ENCODE measurements around the gene SSR4. TPM values are rescaled to one million over a fixed set of nuclear protein-coding genes. Genes with fewer than 3 reads are reported as not detected.

SSR4 gene
- total and polyA plus RNA-seq, 2 donors (not counting 1 experiment from before 2014, with no cell fraction given), result 141 to 144 TPM

- no peaks in the 10 kb centered on the region for H3K9me3 ChIP-seq (ENCODE audit: control insufficient read depth, insufficient read depth, low read depth, low read length)
- TF ChIP-seq EZH2 (IDR thresholded peaks at IDR 0.05; ENCODE audit: low read length, missing control alignments), result no peak
- no peak for TF ChIP-seq CTCF (conservative IDR thresholded peaks at IDR 0.05 in 1 of 2, IDR thresholded peaks at IDR 0.05 in 1 of 2; ENCODE audit: low read depth in 1 of 2, low read length in 2 of 2)
- no peaks in the 10 kb centered on the region for H3K27me3 ChIP-seq (ENCODE audit: control insufficient read depth, insufficient read depth, low read length)
- H3K4me1 ChIP-seq (ENCODE audit: control insufficient read depth, extremely low read depth, insufficient read depth, low read length), result no peaks in the 10 kb centered on the region
- no peak overlapping the region for H3K4me2 ChIP-seq (ENCODE audit: extremely low read depth, insufficient read depth, low read length)
- H3K9ac ChIP-seq (ENCODE audit: insufficient read depth, low read length), result no peak overlapping the region
- no peak overlapping the region for H3K4me3 ChIP-seq (replicated peaks in 1 of 4; ENCODE audit: control extremely low read depth in 1 of 4, insufficient read depth in 1 of 4, low read depth in 3 of 4, low read length in 4 of 4)
- H3K27ac ChIP-seq (ENCODE audit: insufficient read depth, low read length), result no peak overlapping the region
- no peak for DNase-seq (ENCODE audit: low read depth in 2 of 2)
- no peaks in the 10 kb centered on the region for H4K20me1 ChIP-seq (ENCODE audit: control insufficient read depth, extremely low read depth, insufficient read depth, low read length)
- H3K79me2 ChIP-seq (ENCODE audit: control insufficient read depth, insufficient read depth, low read length), result no peaks in the 10 kb centered on the region
- no peaks in the 10 kb centered on the region for H3K36me3 ChIP-seq (ENCODE audit: control insufficient read depth, insufficient read depth, low read length)
- H2AFZ ChIP-seq (ENCODE audit: low read length), result no peak overlapping the region
These were observed 44.2 kb upstream of the SSR4 start for GRCh38 chrX:153750127-153750774.

- Histone ChIP-seq H4K20me1 (ENCODE audit: control insufficient read depth, extremely low read depth, insufficient read depth, low read length) (no peaks in the 10 kb centered on the region), H2AFZ (ENCODE audit: low read length) (no peak overlapping the region), H3K36me3 (ENCODE audit: control insufficient read depth, insufficient read depth, low read length) (no peaks in the 10 kb centered on the region), H3K4me2 (ENCODE audit: extremely low read depth, insufficient read depth, low read length) (no peak overlapping the region), H3K27ac (ENCODE audit: insufficient read depth, low read length) (no peak overlapping the region), H3K27me3 (ENCODE audit: control insufficient read depth, insufficient read depth, low read length) (no peaks in the 10 kb centered on the region), H3K4me1 (ENCODE audit: control insufficient read depth, extremely low read depth, insufficient read depth, low read length) (no peaks in the 10 kb centered on the region), H3K4me3 (replicated peaks in 1 of 4; ENCODE audit: control extremely low read depth in 1 of 4, insufficient read depth in 1 of 4, low read depth in 3 of 4, low read length in 4 of 4) (no peak overlapping the region), H3K9me3 (ENCODE audit: control insufficient read depth, insufficient read depth, low read depth, low read length) (no peaks in the 10 kb centered on the region), H3K9ac (ENCODE audit: insufficient read depth, low read length) (no peak overlapping the region), H3K79me2 (ENCODE audit: control insufficient read depth, insufficient read depth, low read length) (no peaks in the 10 kb centered on the region)
- no peak for DNase-seq (ENCODE audit: low read depth in 2 of 2)
- TF ChIP-seq EZH2 (IDR thresholded peaks at IDR 0.05; ENCODE audit: low read length, missing control alignments) (no peak), CTCF (conservative IDR thresholded peaks at IDR 0.05 in 1 of 2, IDR thresholded peaks at IDR 0.05 in 1 of 2; ENCODE audit: low read depth in 1 of 2, low read length in 2 of 2) (no peak)
These were observed 39.3 kb upstream of the SSR4 start for GRCh38 chrX:153755136-153755535.

GRCh38 chrX:153761863-153762262 lies 32.6 kb upstream of the SSR4 start:
- H3K27ac ChIP-seq (ENCODE audit: insufficient read depth, low read length), result no peak overlapping the region
- no peaks in the 10 kb centered on the region for H3K9me3 ChIP-seq (ENCODE audit: control insufficient read depth, insufficient read depth, low read depth, low read length)
- H2AFZ ChIP-seq (ENCODE audit: low read length), result no peak overlapping the region
- H3K4me2 ChIP-seq (ENCODE audit: extremely low read depth, insufficient read depth, low read length), result no peak overlapping the region
- no peaks in the 10 kb centered on the region for H3K27me3 ChIP-seq (ENCODE audit: control insufficient read depth, insufficient read depth, low read length)
- H3K4me3 ChIP-seq (replicated peaks in 1 of 4; ENCODE audit: control extremely low read depth in 1 of 4, insufficient read depth in 1 of 4, low read depth in 3 of 4, low read length in 4 of 4), result no peak overlapping the region
- peaks cover 3% of the 10 kb centered on the region for H3K4me1 ChIP-seq (ENCODE audit: control insufficient read depth, extremely low read depth, insufficient read depth, low read length)
- H4K20me1 ChIP-seq (ENCODE audit: control insufficient read depth, extremely low read depth, insufficient read depth, low read length), result no peaks in the 10 kb centered on the region
- no peaks in the 10 kb centered on the region for H3K79me2 ChIP-seq (ENCODE audit: control insufficient read depth, insufficient read depth, low read length)
- no peak overlapping the region for H3K9ac ChIP-seq (ENCODE audit: insufficient read depth, low read length)
- TF ChIP-seq CTCF (conservative IDR thresholded peaks at IDR 0.05 in 1 of 2, IDR thresholded peaks at IDR 0.05 in 1 of 2; ENCODE audit: low read depth in 1 of 2, low read length in 2 of 2) (no peak), EZH2 (IDR thresholded peaks at IDR 0.05; ENCODE audit: low read length, missing control alignments) (no peak)
- DNase-seq (ENCODE audit: low read depth in 2 of 2), result no peak
- no peaks in the 10 kb centered on the region for H3K36me3 ChIP-seq (ENCODE audit: control insufficient read depth, insufficient read depth, low read length)

Measured in fibroblast of lung (primary cell).